HG03108 (cell line): Measurements from ENCODE around the gene USPL1.

ENCODE experiments used
- ATAC-seq: cut with Tn5 transposase; IDR thresholded peaks from one replicate; pipeline ENCODE4 v1.9.1; 2021; ENCODE audit warnings: moderate library complexity; ENCODE audit not compliant: unreplicated experiment

Gene USPL1

GRCh38 chr13:30692113-30692512, 74.4 kb downstream of the USPL1 start:
- ATAC-seq = no peak

DNA sequence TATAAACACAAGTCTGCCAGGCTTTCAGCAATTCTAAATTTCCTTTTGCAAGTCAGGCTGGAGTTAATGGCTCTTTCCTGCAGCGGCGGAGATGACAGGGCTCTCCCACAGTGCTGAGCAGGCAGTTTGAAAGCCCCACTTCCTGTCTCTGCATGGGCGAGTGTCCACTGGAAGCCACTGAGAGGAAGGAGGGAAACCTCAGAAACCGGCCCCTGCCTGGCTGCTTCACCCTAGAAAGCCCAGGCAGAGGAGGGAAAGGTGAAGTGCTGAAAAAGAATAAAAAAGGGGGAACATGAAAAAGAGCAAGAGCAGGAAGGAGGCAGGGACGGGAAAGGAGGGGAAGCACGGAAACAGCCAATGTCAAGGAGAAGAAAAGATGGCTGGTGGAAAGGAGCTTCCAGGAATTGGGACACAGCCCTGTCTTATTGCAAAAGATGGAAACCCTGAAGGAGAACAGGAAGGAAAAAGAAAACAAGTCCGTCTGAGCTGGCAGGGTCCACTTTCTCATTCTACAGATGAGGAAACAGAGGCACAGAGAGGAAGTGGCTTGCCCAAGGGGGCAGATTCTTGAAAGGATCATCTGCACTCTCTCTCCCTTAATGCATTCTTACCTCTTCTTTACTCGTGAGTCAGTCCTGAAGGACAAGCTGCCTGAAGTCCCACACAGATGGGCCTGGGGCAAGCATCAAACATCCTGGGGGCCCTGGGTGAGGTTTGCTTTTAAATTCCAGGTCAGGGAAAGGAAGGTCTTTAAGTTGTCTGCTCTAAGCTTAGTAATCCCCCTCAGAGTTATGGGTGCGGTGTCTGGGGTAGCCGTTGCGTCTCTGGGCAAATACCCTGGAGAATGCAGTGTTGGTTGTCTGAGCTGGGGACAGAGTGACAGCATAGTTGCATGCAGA, 78.8 kb downstream of the USPL1 start:
- ATAC-seq = peak; percentile 85

DNA sequence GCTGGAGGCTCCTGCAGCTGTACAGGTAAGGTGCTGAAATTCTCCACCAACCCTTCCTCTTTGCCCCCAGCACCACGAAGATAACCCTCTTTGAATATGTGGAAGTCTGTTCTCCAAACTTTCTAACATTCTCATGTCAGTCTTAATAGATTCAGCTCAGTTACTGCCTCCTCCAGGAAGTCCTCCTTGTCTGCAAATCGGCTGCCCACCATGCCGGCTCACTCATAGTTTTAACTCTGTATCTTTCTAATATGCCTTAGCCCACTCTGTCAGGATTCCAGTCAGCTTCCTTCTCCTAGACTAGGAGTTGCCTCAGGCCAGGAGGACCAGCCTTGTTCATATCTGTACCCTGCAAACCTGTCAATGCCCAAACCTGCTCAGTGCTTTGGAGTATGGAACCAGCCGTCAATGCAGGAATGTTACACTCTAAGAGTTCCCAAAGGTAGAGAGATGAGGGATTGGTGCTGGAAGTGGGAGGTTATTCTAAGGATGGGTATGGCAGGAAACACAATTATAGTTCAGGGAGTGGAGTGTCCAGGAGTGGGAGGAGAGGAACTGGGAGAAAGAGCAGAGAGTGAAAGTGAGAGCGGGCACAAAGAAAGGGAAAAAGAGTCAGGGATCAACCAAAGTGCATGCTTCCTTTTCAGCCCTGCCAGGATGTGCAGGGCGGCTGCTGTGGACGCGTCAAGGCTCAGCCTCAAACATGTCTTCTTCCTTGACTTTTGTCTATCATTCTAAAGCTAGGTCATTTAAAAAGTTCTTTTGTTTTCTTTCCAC, 79.6 kb downstream of the USPL1 start:
- no peak for ATAC-seq

GRCh38 chr13:30697996-30698401, 80.3 kb downstream of the USPL1 start:
- ATAC-seq = no peak

GRCh38 chr13:30698488-30699005, 80.8 kb downstream of the USPL1 start:
- ATAC-seq = no peak

DNA sequence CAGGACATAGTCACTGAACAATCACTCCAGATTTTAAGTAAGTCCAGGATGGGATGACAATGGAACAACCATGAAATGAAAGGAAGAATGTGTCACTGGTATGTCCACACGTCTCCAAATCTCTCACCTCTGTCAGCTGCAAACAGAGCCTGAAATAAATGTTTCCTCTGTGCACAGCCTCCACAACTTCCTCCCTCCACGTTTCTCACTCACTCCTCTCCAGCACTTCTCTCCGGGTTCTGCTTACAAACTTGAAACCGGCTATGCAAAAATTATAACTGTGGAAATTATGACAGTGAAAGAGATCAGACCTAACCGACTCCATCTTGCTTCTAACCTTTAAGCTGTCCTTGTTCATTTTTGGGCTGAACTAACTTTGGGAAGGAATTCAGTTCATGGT, 82.6 kb downstream of the USPL1 start:
- ATAC-seq = no peak

- ATAC-seq = no peak
These were observed 84.3 kb downstream of the USPL1 start for GRCh38 chr13:30702006-30702405.

DNA sequence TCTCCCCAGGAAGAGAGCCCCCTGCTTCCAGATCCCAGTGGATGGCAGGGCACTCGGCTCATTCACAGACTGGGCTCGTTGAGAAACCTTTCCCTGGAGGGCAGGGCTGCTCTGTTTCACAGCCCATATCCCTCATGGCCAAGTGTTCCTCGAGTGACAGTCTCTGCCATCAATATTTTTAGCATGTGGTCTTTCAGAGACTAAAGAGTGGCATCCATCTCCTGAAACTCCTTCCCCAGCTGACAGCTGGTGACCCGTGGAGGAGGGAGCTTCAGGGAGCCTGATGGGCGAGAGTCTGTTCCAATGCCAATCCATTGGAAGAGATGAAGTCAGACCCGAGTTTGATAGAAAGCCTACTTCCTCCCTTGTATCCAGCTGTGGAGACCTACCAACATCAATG, 86.9 kb downstream of the USPL1 start:
- no peak for ATAC-seq

DNA sequence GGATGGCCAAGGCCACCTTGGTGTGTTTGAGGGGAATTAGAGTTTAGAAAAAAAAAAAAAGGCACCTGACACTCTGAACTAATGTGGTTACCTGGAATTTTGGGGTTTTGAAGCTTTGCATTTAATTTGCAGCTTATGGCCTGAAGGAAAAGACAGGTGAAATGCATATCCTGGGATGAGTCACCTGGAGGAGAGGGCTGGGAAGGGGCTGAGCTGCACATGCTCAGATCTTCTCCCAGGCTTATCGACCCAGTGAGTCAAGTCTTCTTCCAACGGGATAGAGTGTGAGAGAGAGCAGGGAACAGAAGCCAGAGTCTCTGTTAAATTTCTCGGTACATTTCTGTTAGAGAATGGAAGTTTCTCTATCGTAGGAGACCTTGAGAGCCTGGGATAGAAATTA, 88.0 kb downstream of the USPL1 start:
- ATAC-seq = no peak

DNA sequence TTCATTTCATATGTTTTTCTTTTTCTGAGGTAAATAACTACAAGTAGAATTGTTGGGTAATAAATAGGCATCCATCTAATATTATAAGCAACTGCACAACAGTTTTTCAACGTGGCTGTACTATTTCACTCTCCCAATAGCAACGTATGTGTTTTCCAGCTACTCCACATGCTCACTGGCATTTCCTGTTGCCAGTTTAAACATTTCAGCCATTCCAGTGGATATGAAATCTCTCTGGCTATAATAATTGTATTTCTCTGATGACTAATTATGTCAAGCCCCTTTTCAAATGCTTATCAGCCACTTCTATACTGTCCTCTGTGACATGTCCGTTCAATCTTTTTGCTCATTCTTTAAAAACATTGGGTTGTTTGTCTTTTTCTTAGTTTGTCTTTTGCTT, 90.8 kb downstream of the USPL1 start:
- no peak for ATAC-seq
